Activated T-cell treated with anti-CD3 and anti-CD28 coated beads, Interleukin-2, amount 50 U/mL, for 48 hours (primary cell): ENCODE data around the gene FHIT.

Experiments
- DNase-seq, 2 experiments: peaks; one replicate each; pipeline ENCODE4 v3.0.0-alpha.2; 2020

The FHIT gene

DNA sequence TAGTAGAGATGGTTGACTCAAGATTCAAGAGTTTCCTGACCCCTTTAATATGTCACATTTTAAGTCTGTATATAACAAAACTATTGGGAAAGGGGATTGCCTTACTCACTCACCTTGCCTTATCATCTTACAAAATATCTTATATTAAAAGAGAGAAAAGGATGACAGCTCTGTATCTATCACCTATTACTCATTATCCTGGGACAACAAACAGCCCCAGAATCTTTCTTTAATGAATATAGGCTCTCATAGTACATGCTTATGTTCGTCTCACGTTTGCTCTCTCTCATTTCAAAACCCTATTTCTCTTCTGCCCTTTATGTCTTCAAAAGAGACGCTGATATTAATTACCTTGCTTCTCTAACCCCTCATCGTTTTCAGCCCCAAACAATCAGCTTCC lies 1178.0 kb downstream of the FHIT start:
- no peak for DNase-seq

DNA sequence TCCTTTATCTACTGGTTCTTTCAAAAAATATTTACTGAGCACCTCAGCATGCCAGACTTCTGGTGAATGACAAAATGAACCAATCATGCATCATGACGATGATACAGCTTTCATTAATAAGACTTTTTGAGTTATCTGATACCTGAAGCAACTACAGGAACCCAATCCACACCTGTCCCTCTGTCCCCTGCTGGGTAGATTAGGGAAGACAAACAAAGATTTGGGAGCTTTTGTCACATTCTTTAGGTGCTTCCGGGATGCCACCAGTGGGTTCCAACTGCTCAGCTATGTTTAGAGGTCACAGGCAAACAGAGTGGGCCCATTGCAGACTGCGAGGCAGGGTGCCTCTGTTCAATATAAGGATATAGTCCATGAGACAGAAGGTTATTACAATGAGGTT lies 1180.9 kb downstream of the FHIT start:
- no peak for DNase-seq

DNA sequence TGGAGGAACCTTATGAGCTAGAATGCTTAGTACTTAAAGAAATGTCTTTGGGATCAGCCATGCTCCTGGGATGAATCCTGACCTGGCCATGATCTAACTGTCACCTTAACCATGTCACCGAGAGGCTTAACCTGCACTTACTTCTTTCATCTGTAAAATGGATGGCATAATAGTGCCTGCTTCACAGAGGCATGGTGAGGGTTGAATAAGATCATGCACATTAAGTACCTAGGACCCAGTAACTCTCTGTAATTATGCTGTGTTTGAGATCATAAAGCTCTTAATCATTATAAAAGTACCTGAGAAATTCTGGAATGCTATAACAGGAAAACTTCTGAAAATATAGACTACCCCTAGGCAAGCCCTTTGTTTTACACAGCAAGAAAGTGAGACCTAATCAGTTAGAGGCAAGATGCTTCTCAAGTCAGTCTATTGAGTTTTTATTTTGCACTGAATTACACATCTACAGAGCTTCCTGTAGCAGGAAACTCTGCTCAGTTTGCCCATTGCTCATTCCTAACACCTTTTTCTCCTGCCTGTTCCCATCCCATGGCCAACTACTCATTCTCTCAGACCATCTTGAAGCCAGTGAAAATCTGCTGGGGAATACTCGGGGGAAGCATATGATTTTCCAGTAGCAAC lies 1185.9 kb downstream of the FHIT start:
- no peak for DNase-seq

DNA sequence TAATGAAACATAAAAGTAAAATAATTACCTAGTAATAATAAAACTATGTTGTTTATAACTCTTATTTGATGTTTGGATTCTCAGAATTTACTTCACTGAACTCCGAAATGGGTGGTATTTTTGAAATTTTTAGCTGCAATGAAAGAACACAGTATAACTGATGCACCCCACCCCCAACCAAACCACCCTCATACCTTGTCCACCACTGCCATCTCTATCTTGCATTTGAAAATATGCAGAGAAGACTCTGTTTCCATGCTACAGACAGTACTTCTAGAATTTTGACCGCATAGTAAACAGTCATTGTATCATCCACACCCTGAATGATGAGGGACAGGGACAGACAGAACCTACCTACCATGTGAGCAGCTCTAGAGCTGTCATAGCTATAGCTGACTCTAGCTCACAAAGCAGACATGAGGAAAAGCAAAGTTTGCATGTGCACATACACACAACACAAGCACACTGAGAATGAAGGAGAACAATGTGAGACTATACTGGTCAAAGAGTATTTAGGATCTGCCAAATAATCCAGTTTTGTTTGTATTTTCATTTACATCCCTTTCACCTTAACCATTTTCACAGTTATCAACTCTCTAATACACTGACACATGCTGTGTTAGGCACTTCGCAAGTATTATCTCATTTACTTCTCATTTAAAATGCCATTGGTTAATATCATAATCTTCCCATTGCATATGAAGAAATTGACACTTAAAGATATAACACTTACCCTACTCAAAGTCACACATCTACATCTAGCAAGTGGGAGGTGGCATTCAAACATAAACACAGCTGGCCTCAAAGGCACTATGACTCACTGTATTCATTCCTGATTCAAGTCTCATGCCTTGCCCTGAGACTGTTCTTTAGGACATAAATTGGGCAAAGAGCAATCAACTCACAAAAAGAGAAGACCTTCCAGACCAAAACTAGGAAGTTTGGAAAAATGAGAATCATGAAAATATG lies 1186.8 kb downstream of the FHIT start:
- no peak for DNase-seq

DNA sequence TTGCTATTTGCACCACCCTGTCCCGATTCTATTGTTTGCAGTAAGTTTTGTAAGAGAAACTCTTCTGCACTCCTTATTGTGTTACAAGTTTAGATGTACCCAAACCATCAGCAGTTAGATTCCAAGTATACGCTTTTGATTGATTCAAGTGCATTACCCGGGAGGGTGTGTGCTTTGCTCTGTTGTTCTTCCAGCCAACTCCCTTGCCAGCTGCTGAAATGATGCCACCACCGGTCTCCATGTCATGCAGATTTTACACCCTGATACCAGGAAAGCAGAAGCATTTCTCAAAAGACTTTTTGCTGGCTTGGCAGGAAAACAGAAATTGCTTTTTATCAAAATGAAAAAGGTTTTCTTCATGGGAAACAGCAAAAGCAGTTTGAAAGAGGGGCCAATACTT lies 1194.8 kb downstream of the FHIT start:
- DNase-seq = no peak

DNA sequence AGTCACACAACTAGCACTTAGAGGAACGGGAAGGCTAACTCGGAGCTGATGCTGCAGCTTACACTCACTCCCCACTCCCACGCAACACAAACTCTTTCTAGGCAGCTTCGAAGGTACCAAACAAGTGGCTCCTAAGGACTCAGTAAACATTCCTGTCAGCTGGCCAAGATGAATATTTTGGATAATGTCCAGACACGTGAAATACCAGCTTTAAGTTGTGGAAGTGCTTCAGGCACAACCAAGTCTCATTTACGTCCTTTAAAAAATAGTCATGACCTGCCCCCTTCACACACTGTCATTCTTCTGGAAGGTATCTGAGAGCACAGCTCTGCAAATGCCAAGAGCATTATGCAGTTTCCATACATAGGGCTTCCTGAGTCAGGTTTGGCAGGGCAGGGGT lies 1195.5 kb downstream of the FHIT start:
- DNase-seq = no peak

DNA sequence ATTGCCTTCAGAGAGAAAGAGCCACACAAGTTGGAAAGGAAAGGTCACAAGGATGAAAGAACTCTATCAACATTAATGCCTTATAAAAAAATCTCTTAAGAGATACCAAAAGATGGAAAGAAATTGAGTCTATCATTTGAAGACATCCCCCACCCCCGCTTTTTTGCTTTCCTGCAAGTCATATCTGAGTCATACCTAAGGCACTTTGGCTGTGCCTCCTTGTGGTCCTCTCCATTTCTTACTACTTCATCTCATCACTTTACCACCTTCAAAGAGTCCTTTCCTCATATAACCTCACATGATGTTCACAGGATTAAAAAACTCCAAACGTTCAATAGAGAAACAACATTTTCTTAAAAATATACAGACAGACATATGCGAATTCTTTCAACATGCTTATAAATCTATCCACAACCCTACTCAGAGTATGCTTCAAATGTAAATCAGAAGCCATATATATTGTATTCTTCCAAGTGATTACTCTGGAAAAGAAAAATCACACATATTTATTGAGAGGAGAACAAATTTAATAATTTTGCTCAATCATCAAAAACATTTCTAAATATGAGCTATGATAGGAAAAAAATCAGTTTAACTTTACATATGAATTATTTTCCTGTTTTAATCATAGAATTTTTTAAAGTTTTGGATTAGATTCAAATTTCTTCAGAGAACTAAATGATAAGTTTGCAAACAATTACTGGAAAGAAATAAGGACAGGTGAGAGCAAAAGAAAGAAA lies 1197.6 kb downstream of the FHIT start:
- DNase-seq = peak in 1 of 2 experiments; percentile 39

DNA sequence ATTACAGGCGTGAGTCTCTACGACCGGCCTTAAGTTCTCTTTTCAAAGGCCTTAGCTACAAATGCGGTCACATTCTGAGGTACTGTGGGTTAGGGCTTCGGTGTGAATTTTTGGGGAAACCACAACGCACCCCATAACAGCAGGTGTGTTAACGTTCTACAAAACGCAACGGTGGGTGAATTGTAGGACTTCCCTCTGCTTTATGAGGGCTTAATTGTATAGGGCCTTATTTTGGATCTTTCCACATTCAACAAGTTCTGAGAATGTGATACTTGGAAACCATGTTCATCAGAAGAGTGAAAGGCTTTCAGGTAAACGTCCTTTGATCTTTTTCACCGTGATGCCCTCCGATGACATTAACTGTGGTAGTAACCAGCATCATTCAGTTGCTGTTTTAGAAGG lies 1202.8 kb downstream of the FHIT start:
- peak; percentile 53 to 55 for DNase-seq

DNA sequence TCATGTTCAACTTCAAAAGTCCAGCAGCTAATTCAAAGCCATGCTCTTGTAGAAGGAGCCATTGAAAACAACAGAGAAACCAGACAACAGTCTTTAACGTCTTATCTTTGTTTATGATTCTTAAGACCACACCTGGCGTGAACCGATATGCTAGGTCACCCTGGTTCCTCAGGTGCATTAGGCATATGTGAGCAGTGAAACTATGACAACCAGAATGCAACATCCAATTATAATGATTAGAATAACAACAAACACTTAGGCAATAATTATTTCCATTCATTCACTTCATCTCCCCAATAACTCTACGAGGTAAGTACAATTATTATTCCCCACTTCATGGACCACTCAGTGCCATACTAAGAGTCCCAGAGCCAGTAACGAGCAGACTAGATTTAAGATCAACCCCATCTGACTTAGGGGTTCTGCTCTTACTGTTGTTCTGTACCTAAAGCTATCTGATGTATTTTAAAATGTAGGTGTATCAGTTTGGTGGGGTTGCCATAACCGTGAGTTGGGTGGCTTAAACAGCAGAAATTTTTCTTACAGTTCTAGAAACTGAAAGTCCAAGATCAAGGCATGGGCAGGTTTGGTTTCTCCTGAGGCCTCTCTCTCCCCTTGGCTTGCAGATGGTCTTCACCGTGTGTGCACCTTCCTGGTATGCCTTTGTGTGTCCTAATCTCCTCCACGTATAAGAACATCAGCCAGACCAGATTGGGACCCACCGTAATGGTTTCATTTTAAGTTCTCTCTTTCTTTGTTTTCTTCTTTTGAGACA lies 1203.6 kb downstream of the FHIT start:
- DNase-seq = no peak

DNA sequence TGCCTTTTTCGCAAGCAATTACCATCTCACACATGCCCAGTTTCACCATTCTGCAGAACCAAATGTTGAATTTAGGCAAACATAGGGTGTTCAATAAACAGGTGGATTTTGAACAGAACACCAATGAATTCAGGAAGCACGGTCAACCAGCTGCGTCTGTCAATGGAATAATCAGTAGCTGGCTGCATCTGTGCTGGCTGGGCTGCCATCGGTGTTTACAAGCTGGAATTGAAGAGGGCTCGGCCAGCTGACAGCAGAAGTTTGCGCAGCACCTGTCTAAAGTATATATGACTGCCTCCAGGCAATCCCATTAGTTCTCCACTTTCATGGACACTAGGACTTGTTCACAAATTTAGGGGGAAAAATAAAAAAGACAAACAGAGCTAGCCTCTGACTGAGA lies 1205.0 kb downstream of the FHIT start:
- DNase-seq = no peak

DNA sequence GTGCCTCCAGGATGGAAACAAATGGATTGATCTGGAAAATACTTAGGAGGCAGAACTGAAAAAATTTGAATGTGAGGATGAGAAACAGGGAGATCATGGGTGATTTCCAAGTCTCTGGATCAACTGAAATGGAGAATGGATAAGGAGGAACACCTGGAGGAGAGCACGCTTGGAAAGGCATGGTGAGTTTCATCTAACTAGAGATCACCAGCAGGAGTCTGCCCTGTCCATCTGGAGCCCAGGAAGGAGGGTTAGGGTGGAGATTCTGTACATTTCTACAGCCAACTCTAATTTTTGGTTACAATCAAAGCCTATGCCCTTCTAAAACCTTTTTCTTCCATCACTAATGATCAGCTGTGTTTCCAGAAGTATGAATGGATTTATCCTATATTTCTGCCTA lies 1205.6 kb downstream of the FHIT start:
- no peak for DNase-seq

DNA sequence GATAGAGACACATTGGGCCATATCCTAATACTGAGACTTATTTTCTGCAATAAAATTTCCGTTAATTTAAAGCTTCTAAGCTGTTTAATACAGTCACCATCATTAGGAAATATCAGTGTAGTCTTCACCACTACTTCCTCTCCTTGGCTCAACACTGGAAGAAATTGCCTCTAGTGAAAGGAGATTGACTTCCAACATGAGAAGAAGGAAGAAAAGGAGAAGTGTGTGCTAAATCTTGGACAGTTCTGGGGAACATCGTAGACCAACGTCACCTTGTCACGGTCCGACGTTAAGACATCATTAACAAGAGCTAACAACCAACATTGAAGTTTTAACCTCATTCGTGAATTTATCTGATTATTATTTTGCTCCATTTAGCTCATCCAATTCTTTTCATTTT lies 1214.4 kb downstream of the FHIT start:
- DNase-seq = no peak

DNA sequence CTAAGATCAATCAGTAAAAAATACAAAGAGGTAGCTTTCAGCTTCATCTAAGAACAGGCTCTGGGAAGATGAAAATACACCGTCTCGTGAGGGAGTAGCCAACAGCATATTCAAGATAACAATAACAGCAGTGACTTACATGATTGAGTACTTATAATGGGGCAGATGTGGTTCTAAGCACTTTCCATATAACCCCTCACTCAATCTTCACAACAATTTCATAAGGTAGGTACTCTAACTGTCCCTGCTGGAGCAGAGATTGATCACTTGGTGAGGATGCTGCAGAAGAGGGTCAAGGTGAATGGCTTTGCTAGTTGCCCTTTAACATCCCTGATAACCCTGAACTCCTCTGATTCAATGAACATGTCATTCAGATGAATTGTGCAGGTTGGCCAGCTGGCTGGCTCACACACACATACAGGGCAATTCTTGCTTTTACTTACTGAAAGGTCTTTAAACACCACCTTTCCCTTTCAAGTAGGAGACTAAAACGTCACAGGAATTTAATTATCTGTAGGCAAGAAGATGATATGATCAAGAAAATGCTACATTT lies 1217.3 kb downstream of the FHIT start:
- no peak for DNase-seq

DNA sequence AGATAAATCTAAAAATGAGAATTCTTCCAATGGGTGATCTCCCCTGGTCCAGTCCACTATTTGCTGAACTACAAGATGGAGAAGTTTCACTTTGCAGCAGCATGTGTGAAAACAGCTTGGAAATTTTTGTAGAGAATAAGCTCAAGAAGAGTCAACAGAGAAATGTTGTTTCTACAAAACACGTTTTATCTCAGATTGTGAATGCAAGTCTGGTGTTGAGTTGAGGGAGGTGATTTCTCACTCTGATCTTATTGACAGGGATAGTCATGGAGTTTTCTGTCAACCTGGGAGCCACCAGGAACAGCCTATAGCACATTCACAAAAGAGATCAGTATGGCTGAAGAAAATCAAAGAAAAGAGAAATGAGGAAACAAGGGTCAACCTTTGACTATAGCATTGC lies 1220.3 kb downstream of the FHIT start:
- DNase-seq = no peak

DNA sequence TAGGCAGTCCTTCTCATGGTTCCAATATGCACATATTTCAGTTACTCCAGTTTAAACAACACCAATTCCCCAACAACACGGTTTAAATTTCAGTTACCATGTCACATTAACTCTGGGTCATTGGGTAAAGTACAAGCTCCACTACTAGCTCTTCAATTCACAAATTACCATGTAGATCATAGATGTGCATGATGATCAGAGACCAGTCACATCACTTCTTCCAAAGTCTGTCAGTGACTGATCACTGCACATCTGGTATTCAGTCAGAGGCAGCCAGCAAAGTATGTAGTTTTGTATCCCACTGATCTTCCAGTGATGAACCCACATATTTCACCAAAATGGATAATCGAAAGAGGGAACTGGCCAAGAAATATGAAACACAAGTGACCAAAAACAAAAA lies 1223.0 kb downstream of the FHIT start:
- DNase-seq = no peak

DNA sequence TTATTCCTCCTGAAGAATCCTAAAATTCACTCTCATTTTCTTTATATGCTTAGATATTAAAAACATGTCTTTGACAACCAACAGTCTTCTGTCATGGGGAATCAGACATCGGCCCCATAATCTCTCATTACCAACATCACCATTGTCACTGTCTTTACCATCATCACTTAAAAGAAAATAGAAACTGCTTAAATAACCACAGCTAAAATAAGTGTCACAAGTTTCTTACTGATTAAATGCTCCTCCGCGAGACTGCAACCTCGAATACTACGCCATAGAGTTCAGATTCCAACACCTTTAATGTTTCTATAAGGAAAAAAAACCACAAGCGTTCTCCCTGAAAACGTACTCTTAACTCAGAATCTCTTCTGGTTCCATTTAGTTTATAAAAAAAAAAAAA lies 1223.9 kb downstream of the FHIT start:
- DNase-seq = no peak

DNA sequence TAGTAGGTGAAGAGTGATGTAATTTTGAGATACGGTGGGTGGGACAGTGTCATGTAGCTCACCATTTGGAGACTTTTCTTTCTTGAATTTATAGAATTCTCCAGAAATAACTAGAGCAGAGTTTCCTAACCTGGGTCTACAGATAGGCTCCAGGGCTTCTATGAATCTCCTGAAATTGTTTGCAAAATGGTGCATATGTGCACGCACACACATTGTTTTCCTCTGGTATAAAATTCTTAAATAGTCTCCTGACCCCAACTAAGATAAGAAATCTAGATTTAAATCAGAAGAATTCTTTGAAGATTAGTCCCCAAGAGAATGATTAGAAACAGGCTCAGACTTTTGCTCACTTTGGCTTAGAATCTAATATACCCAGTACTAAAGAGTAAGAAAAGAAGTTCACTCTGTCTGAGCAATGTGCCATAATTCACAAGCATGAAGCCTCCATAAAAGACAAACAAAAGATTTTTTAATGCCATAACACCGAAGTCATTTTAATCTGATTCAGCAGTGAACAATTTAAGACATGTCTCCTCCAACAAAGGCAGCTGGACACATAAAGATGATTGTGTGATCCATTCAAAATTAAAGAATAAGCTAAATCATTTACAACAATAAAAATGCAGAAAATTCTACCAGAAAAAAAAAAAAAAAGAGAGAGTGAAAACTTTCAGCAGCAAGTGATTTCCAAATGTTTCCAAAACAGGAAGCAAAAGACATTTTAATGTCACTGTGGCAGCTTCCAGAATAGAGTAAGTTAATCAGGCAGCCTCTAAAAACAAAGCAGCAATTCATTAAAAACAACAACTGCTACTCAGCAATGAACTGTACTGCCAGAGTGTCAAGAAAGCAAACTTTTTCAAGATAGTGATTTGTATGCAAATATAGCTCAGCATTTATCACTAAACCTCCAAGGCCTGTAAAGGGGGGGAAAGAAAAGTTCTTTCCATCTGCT lies 1225.9 kb downstream of the FHIT start:
- no peak for DNase-seq

DNA sequence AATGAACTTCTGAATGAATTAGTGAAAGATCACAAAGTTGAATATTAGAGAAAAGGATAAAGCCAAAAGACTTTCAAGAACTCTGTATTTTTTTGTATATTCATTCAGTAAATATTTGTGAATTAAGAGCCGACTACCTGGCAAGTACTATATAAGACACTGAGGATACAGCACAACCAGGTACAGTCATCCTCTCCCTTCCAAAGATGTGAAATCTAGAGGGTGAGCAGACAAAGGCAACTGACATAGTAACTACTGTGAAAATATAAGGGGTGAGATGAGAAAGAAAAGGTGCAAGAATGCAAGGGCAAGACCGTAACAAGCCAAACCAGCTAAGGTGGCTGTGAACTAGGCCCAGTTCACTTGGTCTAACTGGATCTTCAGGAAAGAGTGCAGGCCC lies 1226.9 kb downstream of the FHIT start:
- no peak for DNase-seq

DNA sequence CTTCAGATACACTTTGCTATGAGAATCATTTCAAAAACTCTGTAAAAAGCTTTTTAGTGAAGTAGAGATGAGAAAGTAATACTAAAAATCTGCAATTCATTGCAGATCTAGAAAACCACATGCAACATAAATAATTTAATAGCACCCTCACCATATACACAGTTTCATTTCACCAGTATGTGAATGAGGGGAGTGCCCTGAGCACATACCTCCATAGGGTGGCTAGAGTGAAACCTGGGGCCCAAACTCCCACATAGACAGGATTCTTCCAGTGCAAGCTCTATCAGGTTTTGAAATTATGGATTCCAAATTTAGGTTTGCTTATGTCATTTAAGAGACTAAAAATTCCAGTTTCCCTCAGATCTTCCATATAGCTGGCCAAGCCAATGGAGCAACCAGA lies 1228.1 kb downstream of the FHIT start:
- DNase-seq = no peak

DNA sequence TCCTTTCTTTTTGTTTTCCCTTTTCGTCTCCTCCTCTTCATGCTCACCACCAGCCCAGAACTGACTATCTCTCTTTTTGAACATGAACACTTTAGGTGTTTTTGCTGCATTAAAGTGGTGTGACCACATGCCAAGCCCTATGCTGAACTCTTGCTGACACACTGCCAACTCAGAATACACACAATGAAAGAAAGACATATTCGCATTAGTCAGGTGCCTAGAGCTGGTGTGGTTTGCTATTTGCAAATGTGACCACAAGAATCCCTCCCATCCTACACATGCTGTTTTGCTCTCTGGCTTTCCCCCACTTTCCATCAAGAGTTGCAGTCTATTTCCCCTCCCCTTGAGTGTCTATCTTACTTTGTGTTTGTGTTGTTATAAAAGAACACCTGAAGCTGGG lies 1233.6 kb downstream of the FHIT start:
- peak; percentile 47 to 53 for DNase-seq

DNA sequence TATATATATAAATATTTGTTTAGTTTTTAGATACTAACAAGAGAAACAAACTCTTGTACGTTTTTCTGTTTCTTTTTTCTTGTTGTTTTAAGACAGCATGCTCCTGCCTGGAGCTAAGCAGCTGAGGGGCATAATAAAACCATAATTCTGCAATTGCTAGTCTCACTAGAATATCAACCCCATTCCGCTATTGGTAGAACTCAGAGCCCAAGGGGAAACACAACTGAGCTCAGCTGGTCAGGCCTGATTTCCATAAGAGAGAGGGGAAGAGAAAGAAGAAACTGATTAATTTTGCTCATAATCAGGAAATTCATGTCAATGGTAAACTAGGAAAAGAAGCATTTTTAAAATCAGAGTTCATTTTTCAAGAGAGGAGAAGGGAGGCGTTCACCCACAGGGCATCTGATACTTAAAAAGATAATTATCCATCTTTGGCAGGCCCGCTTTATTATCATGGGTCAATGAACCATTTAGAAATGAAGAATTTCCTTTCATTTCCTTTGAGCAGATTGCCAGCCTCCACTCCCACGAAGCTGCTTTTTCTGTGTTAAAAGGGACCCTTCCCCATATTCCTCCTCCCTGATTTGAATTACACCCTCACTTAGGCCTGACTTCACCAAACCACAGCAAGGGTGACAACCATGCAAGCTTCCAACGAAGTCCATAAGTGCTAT lies 1236.1 kb downstream of the FHIT start:
- no peak for DNase-seq
